GM18508 (cell line): ENCODE measurements around the gene ARL8B.

Experiments
- ATAC-seq: cut with Tn5 transposase; IDR thresholded peaks from one replicate; pipeline ENCODE4 v1.9.1; 2021; ENCODE audit warnings: moderate number of reproducible peaks; ENCODE audit not compliant: insufficient read depth, unreplicated experiment

ARL8B gene

DNA sequence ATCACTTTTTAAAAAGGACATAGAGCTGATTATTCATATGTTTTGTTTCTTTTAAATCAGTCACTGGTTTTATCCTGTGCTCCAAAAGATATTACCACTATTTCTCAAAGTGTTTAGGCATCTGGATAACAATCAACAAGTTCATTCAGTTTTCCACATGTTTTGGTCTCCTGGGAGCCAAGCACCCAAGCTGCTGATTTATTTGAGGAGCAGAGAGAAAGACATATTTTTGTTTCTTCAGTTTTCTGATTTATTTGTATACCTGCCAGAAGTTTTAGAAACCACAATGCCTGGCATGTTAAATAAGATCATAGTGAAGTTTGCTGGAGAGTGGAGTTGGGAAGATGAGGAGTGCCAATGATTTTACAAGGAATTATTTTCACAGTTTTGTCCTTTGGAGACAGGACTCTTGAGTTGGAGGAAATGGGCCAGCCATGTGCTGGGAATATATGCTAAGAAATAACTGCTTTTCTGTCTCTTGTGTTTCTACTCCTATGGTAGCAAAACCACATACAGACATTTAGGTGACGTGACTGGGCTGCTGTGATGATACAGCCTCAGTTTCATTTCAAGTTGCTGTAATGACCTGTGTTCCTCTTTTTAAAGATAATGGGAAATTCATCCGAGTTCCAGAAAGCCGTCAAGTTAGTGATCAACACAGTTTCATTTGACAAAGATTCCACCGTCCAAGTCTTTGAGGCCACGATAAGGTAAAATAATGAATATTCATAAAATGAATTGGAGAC is 77.1 kb downstream of the ARL8B start:
- ATAC-seq: peak; percentile 23

DNA sequence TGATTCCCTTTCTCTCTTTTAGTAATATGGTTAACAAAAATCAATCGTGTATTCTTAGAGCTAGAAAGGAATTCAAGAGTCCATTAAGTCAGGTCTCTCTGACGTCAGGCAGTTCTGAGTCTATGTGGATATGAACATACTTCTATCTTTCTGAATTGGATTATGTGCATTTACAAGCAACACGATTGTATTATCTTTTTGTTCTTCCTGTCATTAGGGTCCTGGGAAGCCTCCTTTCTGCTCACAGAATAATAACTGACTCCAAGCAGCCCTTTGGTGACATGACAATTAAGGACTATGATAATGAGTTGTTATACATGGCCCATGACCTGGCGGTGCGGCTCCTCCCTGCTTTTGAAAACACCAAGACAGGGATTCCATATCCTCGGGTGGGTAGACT is 79.4 kb downstream of the ARL8B start:
- no peak for ATAC-seq

DNA sequence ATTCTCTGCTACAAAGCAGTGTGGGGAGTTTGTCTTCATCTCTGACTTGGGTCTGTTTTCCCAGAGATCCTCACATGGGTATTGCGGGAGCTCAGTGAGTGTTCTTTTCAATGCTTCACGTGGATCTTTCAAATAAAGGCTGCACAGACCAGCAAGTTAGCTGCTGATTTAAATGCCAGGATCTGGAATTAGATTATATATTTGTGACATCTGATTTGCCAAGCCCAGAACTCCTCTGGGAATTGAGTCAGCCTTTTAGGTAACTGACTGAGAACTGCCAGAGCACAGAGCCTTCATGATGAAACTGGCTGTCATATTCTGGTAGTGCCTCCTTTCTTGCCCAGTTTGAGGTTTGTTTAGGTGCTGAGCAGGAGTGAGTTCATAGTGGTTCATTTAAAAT is 80.1 kb downstream of the ARL8B start:
- no peak for ATAC-seq

DNA sequence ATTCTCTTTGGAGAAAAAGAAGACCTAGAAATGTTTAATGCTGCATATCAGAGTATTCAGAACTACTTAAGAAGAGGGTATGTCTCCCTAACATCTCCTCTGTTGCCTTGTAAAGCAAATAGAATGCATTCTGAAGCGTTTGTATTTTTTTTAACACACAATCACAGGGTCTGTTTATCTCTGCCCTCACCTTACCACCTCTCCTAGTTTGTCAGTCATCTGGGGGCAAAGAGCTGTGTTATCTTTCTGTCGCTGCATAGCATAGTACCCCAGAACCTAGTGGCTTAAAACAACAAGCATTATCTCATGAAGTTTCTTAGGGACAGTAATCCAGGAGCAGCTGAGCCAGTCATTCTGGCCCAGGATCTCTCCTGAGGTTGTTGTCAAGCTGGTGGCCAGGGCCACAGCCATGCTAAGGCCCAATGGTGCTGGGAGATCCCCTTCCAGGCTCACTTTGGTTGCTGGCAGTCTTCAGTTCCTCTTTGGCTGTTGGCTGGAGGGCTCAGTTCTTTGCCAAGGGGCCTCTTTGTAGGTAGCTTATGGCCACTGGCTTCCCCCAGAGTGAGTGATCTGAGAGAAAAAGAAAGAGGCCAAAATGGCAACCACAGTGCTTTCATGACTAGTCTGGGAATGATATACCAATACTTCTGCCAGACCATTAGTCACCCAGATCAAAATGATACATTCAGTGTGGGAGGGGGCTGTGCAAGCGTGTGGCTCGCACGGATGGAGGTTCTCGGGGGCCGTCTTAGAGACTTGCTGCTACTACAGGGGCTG is 83.3 kb downstream of the ARL8B start:
- peak; percentile 99 for ATAC-seq

DNA sequence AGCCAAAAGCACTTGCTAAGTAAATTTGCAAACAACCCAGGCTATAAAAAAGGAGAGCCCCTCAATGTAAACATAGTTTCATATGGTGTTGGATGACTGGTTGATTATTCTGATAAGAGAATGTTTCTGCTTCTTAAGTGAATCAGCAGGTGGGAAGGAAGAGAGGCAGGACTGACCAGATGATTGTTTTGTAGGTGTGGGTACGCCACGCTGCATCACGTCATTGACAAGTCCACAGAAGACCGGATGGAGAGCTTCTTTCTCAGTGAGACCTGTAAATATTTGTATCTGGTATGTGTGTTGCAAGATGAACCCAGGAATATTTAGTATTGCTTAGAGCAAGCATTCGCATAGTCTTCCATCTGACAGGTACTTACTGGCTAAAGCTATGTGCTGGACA is 88.8 kb downstream of the ARL8B start:
- ATAC-seq: no peak

DNA sequence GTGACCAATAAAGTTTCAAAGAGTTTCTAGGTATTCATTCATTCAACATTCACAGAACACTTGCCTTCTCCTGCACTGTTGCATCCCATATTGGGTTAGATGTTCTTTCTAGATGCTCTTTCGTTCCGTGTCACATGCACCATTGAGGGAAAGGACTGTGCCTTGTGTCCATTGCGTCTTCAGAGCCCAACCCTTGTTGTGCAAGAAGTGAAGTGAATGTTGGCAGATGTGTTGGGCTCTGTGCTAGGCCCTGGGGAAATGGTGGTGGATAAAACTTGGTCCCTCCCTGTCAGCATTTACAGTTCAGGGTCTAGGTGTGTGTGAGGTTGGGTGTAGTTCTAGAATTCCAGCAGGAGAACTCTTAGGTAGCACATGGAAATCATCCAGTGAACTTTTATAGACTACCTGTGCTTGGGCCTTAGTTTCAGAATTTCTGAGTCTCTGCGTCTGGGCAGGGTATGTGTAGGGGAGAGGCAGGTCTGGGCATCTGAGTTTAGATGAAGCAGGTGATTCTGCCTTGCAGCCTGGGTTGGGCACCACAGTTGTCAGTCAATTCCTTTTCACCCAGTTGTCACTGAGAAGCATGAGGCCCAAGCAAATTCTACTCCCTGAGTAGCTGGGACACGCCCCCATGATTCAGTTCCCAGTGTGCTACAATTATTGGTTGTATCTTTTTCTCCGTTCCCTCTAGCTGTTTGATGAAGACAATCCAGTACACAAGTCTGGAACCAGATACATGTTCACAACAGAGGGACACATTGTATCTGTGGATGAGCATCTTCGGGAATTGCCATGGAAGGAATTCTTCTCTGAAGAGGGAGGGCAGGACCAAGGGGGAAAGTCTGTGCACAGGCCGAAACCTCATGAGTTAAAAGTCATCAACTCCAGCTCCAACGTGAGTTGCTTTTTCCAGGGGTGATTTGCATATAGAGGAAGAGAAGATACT is 90.8 kb downstream of the ARL8B start:
- ATAC-seq: no peak

DNA sequence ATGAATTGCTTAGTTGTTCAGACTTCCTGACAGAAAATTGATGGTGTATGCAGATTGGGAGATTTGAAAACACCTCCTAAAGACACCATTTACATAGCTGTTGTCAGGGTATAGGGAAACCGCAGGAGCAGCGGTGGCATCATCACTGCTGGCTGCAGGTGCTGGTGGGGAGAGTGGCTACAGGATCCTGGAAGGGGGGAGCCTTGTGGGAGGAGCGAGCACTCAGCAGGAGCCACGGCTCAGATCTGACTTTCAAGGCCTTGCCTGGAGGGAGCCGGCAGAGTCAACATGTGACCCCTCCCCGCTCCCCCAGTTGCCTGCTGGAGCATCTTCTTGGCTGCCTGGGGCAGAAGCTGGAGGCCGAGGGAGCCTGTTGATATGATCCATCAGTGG is 91.5 kb downstream of the ARL8B start:
- ATAC-seq: no peak

DNA sequence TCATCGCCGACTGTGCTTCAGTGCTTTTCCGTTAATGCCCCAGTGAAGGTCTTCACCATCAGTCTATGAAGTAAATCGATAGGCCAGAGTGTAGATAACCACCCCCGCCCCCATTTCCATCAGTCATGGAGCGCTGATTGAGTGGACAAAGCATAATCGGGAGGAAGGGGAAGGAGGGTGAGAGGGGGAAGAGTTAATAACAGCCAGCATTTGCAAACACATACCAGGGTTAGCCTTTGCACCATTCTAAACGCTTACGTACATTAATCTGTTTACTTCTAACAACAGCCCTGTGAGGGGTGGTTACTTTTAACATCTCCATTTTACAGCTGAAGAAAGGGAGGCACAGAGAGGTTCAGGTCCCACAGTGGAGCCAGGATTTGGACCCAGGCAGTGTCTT is 92.3 kb downstream of the ARL8B start:
- no peak for ATAC-seq

DNA sequence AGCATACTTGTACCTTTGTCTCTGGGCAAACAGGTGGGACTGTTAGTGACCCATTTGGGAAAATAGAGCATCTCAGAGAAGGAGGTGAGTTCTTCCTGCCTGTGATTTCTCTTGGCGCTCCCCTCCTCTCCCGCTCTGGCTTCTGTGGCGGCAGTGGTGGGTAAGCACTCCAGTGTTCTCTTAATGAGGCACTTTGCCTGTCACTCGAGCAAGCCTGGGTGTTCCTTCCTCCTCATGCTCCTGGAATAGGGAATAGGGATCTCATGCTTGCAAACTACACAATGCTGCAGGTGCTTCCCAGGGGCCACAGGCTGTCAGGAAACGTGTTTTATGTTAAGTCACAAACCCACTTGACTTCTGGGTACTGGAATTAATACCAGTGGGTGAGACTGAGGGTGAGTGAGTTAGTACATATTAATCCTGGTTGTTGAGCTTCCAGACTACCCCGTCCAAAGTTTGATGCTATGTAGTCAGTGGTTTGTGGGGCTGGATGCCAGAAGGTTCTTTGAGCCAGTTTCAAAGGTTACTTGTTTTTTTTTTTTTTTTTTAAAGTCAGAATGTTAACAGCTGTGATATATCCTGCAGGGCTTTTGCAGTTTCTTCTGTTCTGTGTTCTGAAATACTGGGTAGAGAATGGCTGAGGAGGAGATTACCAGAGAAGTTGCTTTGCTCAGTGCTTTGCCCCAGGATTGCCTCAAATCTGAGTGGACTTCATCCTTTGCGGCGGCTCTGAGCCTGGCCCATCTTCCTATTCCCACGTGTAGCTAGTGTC is 95.9 kb downstream of the ARL8B start:
- ATAC-seq: no peak

DNA sequence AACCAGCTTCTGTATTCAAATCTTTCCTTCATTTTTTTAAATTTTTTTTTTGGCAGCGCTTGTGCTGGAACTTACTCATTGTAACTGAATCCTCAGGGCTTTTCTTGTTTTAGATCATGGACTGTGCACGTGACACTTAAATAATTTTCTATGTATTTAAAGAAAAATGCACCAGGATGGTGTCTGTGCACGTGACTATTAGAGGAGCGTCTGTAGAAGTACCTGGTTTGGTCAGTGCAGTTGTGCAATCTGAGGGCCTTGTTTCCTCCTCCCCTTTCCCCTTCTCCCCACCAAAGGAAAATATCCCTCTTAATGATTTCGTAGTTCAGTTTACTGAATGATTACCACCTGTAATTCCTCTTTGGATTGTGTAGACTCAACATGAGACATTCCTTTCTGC is 96.7 kb downstream of the ARL8B start:
- no peak for ATAC-seq

DNA sequence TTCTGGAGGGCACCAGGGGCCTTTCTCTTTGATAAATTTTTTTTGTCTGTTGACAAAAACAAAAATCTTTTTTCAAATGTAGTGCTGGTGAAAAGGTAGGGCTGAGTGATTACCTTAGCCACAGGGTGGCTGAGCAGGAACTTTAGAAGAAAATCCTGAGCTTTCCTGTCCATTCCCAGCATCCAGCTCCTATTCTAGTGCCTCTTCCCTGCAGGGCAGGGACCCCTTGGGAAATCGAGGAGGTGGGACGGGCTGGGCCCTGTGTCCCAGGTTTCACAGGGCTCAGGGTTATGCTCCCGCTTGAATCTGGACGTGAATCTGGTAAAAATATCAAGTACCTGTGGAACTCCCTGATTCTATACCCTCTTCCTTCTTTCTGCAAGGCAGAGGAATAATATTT is 97.1 kb downstream of the ARL8B start:
- no peak for ATAC-seq

DNA sequence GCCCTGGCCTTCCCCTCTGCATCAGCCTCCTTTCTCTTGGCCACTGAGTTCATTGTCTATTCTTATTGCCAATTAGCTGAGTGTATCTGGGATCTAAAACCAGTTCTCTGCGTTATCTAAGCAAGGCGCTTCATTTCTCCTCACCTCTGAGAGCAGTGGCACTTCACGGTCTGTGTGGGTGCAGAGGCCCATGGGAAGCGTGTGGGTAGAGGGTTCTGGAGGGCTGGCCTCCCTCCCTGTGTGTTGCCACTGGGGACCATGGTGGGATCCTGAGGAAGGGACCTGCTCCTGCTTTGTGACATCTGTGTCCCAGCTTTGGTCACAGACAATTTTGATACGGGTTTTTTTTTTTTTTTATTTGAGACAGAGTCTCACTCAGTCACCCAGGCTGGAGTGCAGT is 98.1 kb downstream of the ARL8B start:
- no peak for ATAC-seq

DNA sequence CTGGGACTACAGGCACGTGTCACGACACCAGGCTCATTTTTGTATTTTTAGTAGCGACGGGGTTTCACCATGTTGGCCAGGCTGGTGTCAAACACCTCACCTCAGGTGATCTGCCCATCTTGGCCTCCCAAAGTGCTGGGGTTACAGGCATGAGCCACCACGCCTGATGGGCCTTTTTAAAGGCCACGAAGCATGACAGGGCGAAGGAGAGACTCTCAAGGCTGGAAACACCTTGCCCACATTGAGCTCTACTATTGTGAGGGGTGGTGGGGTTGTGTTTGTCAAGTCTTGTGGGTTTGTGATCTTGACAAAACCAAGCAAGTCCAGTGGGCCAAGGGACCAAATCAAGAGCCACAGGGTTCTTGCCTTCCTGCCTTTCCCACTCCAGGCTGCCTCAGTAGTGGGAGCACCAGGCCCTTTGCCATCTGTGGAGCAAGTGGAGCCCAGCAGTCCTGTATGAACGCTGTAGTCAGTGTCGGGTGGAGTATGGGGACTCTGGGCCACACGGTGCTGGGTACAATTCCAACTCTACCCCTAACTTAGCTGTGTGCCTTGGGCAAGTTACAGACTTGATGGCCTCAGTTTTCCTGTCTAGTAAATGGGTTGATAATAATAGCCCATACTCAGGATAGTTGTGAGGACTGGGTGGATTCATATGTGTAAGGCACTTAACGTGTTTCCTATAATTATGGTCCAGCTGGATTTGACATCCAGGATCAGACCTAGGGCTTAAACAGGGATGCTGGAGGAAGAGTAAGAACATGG is 98.8 kb downstream of the ARL8B start:
- ATAC-seq: no peak

DNA sequence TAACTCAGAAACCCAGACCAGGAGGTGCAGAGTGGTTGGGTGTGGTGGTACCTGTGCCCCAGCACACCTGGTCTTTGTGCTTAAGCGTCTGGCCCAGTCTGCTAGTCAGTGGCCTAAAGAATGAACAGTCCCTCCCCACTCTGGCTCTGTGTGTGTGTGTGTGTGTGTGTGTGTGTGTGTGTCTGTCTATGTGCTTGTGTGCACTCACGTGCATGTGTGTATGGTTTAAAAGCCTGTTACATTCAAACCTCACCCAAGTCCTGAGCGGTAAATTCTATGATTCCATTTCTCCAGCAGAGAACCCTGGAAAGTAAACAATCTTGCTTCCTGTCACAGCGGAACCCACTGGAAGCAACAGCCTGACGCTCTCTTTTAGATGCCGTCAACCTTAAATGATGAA is 99.6 kb downstream of the ARL8B start:
- ATAC-seq: no peak

DNA sequence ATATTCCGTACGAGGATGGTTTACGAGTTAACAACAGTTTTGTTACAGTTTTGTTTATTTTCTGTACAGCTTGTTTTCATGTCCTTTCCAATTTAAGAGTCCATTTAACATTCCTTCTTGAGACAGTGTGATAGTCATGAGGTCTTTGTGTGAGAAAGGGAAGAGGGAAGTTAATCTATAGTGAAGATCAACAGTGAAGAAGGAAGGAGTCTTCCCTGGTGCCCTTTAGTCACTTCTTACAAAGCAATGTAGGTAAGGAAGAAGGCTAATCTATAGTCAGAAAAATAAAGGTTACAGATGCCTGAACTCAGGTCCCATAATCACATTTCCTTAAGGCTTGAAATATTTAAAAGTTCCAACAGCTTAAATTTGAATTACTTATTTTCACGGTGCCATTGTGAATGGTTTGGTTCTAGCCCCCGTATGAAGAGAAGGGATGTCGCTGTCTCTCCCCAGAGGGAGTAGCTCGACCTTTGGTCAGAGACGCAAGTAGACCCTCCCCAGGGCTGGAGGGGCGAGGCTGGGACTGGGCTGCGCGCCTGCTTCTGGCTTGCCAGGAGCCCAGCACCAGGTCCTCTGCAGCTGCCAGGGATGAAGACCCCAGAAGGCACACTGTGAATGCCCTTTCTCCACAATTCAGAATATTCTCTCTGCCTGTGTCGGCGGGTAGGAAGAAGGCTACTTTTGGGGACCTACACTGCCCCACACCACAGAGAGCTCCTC is 100.4 kb downstream of the ARL8B start:
- no peak for ATAC-seq

DNA sequence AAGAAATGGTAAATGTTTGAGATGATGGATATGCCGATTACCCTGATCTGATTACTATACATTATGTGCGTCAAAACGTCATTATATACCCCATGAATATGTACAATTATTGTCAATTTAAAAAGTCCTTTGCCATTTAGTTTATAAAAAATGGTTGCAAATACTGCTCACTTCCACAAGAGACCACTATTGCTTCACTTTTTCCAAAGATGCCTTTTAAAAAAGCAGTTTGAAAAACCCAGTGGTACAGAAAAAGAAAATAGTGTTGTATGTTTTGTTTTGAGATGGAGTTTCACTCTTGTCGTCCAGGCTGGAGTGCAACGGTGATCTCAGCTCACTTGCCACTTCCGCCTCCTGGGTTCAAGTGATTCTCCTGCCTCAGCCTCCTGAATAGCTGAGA is 104.7 kb downstream of the ARL8B start:
- ATAC-seq: peak; percentile 52

DNA sequence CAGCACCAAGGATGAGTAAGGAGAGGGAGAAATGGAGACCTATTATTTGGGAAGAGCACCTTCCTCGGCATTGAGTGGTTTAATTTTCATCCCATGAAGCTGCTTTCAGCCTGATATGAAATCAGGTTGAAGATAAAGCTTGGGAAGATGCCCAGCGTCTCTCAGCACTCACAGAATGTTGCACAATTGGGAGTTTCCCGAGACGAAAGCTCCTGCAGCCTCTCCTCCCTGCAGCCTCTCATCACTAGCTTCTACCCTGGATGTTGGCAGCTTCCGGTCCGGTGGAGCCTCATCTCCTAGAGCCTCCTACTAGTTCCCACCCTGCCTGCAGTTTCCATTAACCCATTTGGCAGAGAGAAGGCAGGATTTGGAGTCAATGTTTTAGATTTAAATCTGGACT is 105.7 kb downstream of the ARL8B start:
- no peak for ATAC-seq

DNA sequence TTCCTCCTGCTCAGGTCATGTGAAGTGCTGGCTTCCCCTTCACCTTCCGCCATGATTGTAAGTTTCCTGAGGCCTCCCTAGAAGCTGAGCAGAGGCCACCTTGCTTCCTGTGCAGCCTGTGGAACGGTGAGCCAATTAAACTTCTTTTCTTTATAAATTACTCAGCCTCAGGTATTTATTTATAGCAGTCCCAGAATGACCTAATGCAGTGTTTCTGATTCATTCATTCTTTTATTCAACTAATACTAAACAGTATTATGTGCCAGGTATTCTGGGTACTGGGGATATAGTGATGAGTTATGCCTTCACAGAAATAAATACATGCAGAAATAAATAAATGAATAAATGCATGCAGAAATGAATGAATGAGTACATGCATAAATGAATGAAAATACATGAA is 107.3 kb downstream of the ARL8B start:
- no peak for ATAC-seq
